GM12891 (cell line): Measurements from ENCODE around the gene IKZF2.

ENCODE experiments used
- POLR2A ChIP-seq: IDR thresholded peaks from 2 replicates; pipeline ENCODE4 v1.6.1; 2011; ENCODE audit warnings: low read depth, low read length, control low read depth
- POLR2AphosphoS5 ChIP-seq: IDR thresholded peaks from 2 replicates; pipeline ENCODE4 v1.6.1; 2011; ENCODE audit warnings: low read depth, low read length, control low read depth

DNA sequence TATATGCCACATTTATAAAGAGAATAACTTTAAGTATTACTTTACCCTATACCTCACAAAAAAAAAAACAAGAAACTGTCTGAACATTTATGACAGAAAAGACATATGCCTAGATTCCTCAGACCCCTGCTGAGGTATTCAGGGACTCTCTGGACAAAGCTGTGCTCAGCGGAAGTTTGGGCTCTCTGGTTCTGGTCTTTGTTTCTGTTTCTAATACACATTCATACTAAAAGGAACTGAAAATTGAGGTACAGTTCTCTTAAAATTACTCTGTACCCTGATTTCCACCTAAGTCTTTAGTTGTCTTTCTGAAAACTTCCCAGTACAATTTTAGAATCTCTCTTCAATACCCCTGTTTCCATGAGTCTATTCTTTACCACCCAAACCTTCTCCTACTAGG lies 160.3 kb downstream of the IKZF2 start:
- TF ChIP-seq POLR2AphosphoS5 (no peak), POLR2A (no peak)
